Stimulated activated CD4-positive, alpha-beta T cell treated with anti-CD3 and anti-CD28 coated beads, Interleukin-2, amount 100 ng/mL, for 4 hours (primary cell): ENCODE data around the gene PARD3.
"Not testable (repeated sequence)": the region's sequence is repeated elsewhere in the genome, so short reads cannot be mapped to it uniquely, and the experiment has no call there.

Experiments used
- DNase-seq: peaks from one replicate; pipeline ENCODE4 v3.0.0-alpha.2; 2020; ENCODE audit warnings: low read depth

The PARD3 gene

GRCh38 chr10:34378297-34378696 is 436.8 kb downstream of the PARD3 start:
- DNase-seq, result no peak

DNA sequence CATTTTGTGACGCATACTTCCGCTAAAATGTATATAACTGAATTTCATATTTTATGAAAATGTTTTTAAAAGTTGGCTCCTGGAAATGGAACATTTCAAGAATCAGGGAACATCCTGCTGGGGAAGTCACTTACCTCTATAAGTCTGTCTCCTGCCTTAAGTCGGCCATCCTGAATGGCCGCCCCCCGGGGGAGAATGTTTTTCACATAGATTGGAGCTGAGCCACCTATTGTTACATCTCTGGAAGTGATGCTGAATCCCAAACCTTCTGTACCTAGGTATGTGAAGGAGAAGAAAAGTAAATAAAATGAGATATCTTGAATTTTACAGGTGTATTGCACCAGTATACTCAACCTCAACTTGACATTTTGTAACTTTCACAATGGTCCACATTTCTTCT is 437.3 kb downstream of the PARD3 start:
- no peak for DNase-seq

DNA sequence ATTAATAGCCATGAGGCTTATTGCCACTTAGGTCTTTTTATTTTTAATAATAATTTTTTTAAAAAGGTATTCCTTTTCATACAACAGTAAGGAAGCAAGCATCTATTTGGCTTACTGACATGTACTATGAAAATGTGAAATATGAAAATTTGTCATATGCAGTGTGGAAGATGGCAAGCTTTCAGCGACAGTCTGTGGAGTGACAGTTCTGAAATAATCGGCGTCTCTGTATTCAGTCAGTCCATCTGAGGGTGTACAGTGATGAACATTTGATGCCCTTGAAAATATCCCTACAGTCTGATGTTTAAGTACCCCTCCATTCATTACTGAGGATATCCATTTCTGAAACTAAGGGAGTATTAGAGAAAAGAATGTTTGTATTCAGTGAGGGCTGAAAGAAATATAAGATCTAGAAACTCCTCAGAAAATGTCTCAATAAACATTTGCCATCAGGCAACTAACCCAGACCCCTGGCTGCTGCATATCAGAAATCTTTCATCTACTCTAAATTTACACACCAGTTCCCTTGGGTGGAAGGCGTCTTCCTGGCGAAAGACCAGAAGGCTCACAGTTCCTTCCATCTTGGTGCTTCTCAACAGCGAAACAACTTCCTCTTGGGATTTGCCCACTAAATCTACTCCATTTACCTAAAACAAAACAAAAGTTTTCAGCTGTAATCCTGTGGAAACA is 440.6 kb downstream of the PARD3 start:
- no peak for DNase-seq

DNA sequence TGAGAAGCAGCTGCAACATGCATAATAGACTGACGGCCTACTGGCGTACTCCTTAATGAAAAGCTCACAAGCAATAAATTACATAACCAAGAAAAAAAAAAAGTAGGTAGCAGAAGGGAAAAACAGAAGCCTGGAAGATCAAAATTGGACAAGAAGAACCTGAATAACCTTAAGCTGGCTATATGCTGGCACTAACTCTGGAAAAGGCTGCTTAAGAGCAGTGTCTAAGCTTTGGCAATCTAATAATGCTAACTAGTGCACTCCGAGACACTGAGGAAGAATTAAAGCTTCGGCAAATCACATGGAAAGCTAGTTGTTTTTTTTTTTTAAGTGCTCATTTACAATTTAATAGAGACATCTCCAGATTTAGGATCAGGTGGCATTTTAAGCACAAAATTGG is 441.9 kb downstream of the PARD3 start:
- DNase-seq, result no peak

DNA sequence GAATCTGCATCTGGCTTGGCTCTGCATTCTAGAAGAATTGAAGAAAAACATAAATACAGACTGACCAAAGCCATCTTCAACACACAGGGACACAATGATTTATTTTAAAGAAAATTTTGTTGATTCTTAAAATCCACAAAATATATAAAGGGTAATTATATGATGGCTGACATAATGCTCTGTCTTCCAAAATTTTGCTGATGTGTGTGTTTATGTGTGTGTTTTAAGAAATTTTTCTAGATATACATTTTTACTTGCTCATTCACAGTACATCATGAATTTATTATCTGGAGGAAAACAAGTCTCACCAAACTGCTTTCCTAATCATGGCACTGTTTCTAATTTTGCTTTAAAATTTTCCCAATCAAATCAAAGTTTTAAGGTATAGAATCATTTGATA is 442.6 kb downstream of the PARD3 start:
- no peak for DNase-seq

GRCh38 chr10:34370126-34370525 is 445.0 kb downstream of the PARD3 start:
- DNase-seq, result no peak

DNA sequence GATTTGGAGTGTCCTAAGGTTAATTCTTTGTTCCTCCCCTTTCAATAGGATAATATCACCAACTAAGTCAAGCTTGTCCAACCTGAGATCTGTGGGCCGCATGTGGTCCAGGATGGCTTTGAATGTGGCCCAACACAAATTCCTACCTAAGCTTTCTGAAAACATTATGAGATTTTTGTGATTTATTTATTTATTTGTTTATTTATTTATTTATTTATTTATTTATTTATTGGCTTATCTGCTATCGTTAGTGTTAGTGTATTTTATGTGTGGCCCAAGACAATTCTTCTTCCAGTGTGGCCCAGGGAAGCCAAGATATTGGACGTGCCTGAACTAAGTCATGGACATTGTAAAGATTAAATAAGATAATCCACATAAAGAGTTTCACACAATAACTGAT is 446.0 kb downstream of the PARD3 start:
- no peak for DNase-seq

- DNase-seq, result no peak
These were observed 450.7 kb downstream of the PARD3 start for GRCh38 chr10:34364253-34365037.

- DNase-seq, result no peak
These were observed 454.1 kb downstream of the PARD3 start for GRCh38 chr10:34360984-34361383.

DNA sequence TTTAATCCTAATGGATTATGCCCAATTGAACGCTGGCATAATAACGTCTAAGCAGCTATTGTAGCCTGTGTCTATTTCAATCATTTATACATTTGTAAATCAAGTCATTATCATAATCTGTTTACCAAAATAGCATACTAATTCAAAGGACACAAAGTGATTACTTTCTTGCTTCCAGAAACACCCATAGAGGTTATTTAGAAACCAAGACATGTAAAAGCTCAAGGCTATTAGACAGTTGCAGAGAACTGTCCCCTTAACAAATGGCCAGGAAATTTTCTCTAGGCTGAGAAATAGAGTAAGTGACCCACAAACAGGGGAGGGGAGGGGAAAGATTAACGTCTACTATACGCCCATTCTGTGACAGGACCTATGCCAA is 455.7 kb downstream of the PARD3 start:
- no peak for DNase-seq

DNA sequence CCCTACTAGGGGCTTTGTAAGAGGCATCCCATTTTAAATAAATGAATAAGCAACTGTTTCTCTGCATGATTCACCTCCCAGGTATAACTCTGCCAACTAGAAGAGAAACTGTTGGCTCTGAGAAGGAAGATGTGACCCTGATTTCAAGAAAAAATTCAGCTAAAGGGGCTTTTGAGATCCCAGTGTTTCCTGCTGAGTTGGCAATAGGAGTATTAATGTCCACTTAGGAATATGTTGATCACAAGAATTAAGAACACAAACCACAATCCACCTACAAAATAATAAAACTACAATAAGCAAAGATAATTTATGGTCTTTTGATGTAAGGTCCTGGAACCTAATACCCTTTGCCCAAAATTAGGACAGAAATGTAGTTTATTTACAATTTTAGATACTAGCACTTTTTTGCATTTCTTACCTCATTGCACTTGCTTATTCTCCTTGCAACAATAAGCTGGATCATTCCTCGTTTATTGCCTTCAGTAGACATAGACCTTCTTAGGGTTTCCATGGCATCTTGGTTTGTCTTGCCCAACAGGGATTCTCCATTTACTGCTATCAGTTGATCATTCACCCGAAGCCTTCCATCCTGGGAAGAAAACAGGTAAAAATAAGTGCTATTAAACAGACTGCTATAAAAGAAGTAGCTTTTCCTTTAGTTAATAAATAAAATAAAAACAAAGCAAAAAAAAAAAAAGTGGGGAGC is 456.2 kb downstream of the PARD3 start:
- no peak for DNase-seq

DNA sequence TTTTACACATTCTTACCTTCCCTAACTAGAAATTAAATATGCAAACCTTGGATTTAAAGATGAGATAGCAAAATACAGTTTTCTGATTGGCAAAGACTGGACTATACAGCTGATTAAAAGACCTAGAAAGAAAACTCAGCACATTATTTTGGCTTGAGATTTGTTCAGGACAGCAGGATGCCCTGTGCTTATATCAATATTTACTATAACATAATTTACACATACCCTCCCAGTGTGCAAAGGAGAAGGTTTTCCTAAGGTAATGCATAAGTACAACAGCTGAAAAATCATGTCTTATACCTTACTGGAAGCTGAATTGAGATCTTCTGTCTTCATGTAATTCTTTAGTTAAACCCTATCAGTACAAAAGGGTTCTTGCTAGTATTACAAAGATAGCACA is 458.6 kb downstream of the PARD3 start:
- DNase-seq, result no peak

DNA sequence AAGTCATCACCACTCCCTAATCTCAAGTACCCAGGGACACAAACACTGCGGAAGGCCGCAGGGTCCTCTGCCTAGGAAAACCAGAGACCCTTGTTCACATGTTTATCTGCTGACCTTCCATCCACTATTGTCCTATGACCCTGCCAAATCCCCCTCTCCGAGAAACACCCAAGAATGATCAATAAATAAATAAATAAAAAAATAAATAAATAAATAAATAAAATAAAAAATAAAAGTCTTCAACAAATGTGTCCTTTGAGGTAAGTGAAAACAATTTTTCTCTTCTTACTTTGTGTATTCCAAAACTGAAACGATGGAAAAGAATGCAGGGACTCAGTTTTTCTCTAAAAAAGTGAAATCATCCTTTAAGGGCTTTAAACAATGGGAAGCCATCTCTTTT is 461.6 kb downstream of the PARD3 start:
- not testable (repeated sequence) for DNase-seq

DNA sequence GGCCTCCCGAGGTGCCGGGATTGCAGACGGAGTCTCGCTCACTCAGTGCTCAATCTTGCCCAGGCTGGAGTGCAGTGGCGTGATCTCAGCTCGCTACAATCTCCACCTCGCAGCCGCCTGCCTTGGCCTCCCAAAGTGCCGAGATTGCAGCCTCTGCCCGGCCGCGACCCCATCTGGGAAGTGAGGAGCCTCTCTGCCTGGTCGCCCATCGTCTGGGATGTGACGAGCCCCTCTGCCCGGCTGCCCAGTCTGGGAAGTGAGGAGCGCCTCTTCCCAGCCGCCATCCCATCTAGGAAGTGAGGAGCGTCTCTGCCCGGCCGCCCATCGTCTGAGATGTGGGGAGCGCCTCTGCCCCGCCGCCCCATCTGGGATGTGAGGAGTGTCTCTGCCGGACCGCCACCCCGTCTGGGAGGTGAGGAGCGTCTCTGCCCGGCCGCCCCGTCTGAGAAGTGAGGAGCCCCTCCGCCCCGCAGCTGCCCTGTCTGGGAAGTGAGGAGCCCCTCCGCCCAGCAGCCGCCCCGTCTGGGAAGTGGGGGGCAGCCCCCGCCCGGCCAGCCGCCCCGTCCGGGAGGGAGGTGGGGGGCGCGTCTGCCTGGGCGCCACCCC is 462.4 kb downstream of the PARD3 start:
- not testable (repeated sequence) for DNase-seq

DNA sequence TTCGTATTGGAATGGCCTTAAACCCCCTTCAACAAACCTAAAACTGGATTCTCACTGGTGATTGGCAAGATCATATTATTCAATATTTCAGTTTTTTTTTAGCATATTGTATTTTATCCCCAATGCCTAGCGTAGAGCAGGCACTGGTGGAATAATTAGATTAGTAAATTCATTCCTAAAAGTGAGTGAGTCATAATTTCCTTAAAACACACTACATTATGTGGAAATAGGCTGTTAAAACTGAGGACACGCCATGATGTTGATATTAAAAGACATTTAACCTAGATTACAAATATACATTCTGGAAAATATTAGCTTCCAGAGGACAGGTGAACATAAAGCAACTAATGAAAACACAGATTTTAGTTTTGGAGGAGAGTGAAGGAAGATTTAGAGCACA is 463.9 kb downstream of the PARD3 start:
- no peak for DNase-seq

DNA sequence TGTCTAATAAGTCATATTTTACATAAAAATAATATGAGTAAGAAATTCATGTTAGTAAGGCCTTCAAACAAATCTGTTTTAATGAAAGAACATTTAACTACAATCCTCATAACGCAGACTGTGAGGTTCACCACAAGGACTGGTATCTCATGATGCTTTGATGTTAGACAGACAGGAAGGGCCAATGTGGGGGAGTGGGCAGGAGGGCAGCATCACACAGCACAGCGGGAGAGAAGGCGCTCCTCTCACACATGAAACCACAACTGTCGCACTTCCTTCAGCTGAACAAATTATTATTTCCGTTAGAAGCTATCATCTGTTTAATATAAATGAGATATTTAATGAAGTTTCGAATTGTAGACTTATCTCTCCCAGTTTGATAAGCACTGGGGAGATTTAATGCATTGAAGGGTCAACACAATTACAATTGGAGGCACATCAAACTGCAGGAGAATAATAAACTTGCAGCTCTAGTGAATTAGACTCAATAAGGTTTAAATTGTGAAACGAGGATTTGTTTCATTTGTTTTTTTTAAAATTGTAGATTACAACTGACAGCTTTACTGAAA is 466.1 kb downstream of the PARD3 start:
- no peak for DNase-seq

DNA sequence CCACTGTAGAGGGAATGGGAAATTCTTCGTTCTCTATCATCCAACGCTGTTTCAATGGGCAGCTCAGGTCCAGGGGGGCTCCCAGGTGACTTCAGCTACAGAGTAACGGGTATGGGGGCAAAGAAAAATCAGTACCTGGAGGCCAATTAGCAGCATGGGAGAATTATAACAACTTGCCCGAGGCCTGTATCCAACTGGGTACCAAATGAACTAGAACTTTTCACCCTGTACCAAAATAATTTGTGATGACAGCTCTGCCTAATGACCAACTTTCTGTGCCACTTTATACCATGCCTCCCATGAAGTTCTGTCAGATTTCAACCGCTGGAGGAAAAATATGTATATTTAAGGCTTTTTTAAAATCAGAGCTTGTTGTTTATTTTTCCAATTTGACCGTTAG is 467.1 kb downstream of the PARD3 start:
- no peak for DNase-seq

DNA sequence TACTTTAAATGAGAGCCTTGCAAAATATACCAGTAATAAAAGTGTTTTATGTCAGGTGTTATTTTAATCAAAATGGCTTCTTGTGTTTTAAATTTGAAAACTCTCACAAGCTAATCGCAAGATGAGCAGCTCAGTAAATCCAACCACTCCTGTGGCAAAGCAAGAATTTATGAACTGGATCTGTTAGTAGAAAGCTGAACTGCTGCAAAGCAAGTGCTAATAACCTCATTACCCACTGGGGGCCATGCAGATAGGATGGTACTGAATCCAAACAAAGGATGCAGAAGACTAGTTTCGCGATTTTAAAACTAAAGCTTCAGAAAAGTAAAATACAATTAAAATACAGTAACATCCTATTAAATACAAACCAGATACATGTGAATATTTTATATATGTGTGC is 468.0 kb downstream of the PARD3 start:
- no peak for DNase-seq

DNA sequence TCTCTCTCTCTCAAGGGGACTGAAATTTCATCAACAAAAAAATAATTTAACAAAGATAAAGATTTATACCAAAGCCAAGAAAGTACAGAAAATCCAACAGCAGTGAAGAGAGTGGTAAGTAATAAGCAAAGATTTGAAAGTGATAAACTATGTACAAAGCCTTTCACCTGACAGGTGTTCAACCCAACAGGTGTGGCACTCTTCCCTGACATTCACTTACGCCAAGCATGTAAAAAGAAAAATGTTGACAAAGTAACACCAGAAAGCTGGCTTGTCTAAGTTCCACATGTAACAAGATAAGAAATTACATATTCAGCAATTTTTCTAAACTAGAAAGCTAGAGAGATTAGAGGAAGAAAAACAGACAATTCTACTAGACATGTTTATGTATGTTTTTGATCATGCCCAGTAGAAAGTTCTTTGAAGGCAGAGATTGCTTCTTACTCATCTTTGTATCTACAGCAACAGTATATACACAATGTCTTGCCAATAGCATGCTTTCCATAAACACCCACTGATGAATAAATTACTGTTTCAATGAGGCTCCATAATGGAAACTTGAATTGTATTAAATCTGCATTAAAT is 468.5 kb downstream of the PARD3 start:
- DNase-seq, result no peak

DNA sequence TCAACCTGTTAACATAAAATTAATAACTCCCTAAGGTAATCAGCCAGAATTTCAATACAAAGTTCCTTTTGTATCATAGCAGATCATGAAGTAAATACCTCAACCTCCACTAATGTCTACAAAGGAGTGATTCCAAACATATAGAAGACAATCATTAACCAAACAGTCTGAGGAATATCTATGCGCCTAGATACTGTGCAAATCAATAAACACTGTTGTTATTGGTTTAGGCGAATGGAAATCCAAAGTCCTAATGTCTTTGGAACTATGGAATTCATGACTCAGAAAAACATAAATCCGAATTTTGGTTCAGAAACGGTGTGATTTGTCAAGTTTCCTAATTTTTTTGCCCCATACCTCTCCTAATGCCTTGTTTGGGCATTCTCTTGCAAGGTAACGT is 469.7 kb downstream of the PARD3 start:
- DNase-seq, result no peak

DNA sequence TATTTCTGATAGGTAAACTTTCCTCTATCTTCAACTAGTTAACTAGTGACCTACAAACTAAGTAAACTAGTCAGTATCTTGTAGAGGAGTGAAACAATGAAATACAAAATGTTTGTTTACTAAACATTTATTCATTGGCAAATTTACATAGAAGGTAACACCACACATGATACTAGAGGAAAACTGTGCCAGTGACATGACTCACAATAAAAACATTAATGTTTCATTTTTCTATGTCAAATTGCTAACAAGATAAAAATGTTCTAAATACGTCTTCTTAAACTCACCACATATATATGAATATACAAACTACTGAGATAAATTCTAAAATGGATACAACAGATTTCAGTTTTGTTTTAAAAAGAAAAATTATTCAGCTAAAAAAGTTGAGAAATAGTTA is 471.3 kb downstream of the PARD3 start:
- DNase-seq, result no peak

DNA sequence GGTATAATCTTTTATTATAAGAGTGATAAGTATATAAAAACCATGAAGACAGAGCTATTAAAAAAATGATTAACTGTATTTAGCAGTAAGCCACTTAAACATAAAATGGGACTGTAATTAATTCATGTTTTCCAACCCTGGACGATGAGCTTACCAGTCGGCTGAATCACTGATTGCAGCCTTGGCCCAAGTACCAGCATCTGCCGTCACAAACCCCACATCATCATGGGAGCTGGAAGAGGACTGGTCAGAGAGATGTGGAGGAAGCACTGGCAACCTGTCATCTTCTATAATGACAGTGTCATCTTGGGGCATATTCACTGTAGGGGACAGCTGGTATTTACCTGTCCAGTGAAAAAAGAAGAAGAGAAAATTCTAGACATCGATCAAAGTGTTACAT is 473.6 kb downstream of the PARD3 start:
- DNase-seq, result no peak
